ENCODE results near the gene FABP6. TPM values are rescaled to one million over a fixed set of nuclear protein-coding genes. Genes with fewer than 3 reads are reported as not detected.

The FABP6 gene
- total RNA-seq, 1 experiment from 2014 or later, result not detected

DNA sequence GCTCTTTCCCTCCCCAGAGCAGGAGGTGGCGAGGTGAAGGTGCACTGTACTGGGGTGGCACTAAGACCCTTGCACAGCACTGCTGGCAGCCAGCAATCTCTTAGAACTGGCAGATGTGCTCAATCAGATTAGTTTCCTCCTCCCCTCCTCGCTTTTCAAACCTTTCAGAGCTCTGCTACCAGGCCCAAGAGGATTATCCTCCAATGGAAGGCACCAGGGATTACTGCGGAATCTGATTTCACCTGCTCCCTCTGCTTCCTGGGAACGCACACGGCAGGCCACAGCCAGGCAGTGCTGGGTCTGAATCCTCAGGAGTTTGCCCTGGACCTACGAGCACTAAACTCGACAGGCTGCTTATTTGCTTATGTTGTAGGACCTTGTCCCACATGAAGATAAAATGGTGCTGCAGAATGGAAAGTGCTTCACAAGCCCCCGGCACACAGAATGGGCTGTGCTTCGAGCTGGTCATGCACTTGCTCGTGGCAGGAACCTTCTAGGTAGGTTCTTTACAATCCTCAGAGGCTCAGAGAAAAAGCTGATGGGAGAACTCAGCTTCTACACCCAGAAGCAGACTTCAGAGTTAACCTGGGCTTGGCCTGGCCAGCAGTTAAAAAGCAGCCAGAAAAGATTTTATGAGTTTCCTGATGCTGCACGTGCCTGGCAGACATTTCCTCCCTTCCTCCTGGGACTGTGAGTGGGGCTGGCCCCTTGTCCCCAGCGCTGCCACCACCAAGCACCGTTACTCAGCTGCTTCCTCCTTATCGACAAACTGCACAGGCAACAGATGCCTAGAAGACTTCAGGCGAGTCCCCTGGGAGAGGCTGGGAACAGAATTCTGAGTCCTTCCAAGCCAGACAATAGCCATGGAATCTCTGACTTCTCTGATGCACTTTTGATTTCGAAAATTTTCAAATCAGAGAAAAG lies 33.1 kb downstream of the FABP6 start:
- peaks cover 50% of the 10 kb centered on the region for H3K4me1 ChIP-seq
- DNase-seq, result peak; percentile 34 to 60
- POLR2A ChIA-PET, result interaction anchor here (0.5 to 2.2 kb wide), 3 partner anchors 25 to 50 kb away, joined by 3 to 7 read pairs (median 6); no protein-coding TSS in a partner anchor
- intact Hi-C loops (cut with micrococcal nuclease; ENCODE audit: unreplicated experiment), result loop anchor here (10.0 kb wide), 1 partner anchor 238 kb away; no protein-coding TSS in a partner anchor
- no peaks in the 10 kb centered on the region for H3K36me3 ChIP-seq (ENCODE audit: control insufficient read depth, insufficient read depth, low read length)
- BruUV-seq (replicated peaks), result no TSS peak
- Mint-ChIP-seq H3K36me3 (ENCODE audit: insufficient read depth, unreplicated experiment) (peaks cover 12% of the 10 kb centered on the region), H3K4me3 (ENCODE audit: unreplicated experiment) (peak overlapping the region; percentile 73), H3K9me3 (ENCODE audit: unreplicated experiment) (no peaks in the 10 kb centered on the region), H3K27me3 (ENCODE audit: insufficient read depth, unreplicated experiment) (no peaks in the 10 kb centered on the region), H3K27ac (ENCODE audit: unreplicated experiment) (peak overlapping the region; percentile 100), H3K4me1 (ENCODE audit: low read depth, unreplicated experiment) (peaks cover 57% of the 10 kb centered on the region)
- no peak overlapping the region for H3K4me3 ChIP-seq (ENCODE audit: low read depth, low read length)
- no peaks in the 10 kb centered on the region for H3K27me3 ChIP-seq (replicated peaks; ENCODE audit: control insufficient read depth, insufficient read depth, low read length)
- CTCF ChIA-PET, result interaction anchor here (0.6 kb wide), 1 partner anchor 44 kb away, joined by 4 read pairs; no protein-coding TSS in a partner anchor
- no peaks in the 10 kb centered on the region for H3K9me3 ChIP-seq
- TF ChIP-seq, protein P1, sequence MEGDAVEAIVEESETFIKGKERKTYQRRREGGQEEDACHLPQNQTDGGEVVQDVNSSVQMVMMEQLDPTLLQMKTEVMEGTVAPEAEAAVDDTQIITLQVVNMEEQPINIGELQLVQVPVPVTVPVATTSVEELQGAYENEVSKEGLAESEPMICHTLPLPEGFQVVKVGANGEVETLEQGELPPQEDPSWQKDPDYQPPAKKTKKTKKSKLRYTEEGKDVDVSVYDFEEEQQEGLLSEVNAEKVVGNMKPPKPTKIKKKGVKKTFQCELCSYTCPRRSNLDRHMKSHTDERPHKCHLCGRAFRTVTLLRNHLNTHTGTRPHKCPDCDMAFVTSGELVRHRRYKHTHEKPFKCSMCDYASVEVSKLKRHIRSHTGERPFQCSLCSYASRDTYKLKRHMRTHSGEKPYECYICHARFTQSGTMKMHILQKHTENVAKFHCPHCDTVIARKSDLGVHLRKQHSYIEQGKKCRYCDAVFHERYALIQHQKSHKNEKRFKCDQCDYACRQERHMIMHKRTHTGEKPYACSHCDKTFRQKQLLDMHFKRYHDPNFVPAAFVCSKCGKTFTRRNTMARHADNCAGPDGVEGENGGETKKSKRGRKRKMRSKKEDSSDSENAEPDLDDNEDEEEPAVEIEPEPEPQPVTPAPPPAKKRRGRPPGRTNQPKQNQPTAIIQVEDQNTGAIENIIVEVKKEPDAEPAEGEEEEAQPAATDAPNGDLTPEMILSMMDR (IDR thresholded peaks at IDR 0.05; ENCODE audit: insufficient read depth in 1 of 2, low read depth in 1 of 2, low read length in 1 of 2, severe bottlenecking in 1 of 2, unreplicated experiment in 1 of 2), result no peak

- Mint-ChIP-seq H3K27me3 (ENCODE audit: insufficient read depth, unreplicated experiment) (no peaks in the 10 kb centered on the region), H3K27ac (ENCODE audit: unreplicated experiment) (peak overlapping the region; percentile 100), H3K4me3 (ENCODE audit: unreplicated experiment) (no peak overlapping the region), H3K4me1 (ENCODE audit: low read depth, unreplicated experiment) (peaks cover 52% of the 10 kb centered on the region), H3K9me3 (ENCODE audit: unreplicated experiment) (no peaks in the 10 kb centered on the region), H3K36me3 (ENCODE audit: insufficient read depth, unreplicated experiment) (peaks cover 12% of the 10 kb centered on the region)
- Histone ChIP-seq H3K4me1 (peaks cover 50% of the 10 kb centered on the region), H3K4me3 (ENCODE audit: low read depth, low read length) (no peak overlapping the region), H3K9me3 (no peaks in the 10 kb centered on the region), H3K36me3 (ENCODE audit: control insufficient read depth, insufficient read depth, low read length) (no peaks in the 10 kb centered on the region), H3K27me3 (replicated peaks; ENCODE audit: control insufficient read depth, insufficient read depth, low read length) (no peaks in the 10 kb centered on the region)
- ChIA-PET CTCF (interaction anchor here (0.7 kb wide), 1 partner anchor 20 kb away, joined by 4 read pairs; no protein-coding TSS in a partner anchor), POLR2A (no interaction called here)
- intact Hi-C loops (cut with micrococcal nuclease; ENCODE audit: unreplicated experiment), result loop anchor here (10.0 kb wide), 1 partner anchor 239 kb away; no protein-coding TSS in a partner anchor
- no TSS peak for BruUV-seq (replicated peaks)
- TF ChIP-seq, protein P1 (IDR thresholded peaks at IDR 0.05; ENCODE audit: insufficient read depth in 1 of 2, low read depth in 1 of 2, low read length in 1 of 2, severe bottlenecking in 1 of 2, unreplicated experiment in 1 of 2), result no peak
- no peak for DNase-seq
Measured at GRCh38 chr5:160263326-160263855, 34.1 kb downstream of the FABP6 start.

GRCh38 chr5:160266044-160266443 lies 36.7 kb downstream of the FABP6 start:
- Histone ChIP-seq H3K36me3 (ENCODE audit: control insufficient read depth, insufficient read depth, low read length) (peaks cover 2% of the 10 kb centered on the region; the same call in 1 of the 2 replicates), H3K4me3 (ENCODE audit: low read depth, low read length) (no peak overlapping the region), H3K4me1 (peaks cover 31% of the 10 kb centered on the region), H3K9me3 (no peaks in the 10 kb centered on the region), H3K27me3 (replicated peaks; ENCODE audit: control insufficient read depth, insufficient read depth, low read length) (no peaks in the 10 kb centered on the region)
- TF ChIP-seq, protein P1 (IDR thresholded peaks at IDR 0.05; ENCODE audit: insufficient read depth in 1 of 2, low read depth in 1 of 2, low read length in 1 of 2, severe bottlenecking in 1 of 2, unreplicated experiment in 1 of 2), result no peak
- intact Hi-C loops (cut with micrococcal nuclease; ENCODE audit: unreplicated experiment), result loop anchor here (10.0 kb wide), 1 partner anchor 241 kb away; no protein-coding TSS in a partner anchor
- ChIA-PET CTCF (no interaction called here), POLR2A (no interaction called here)
- DNase-seq, result no peak
- BruUV-seq (replicated peaks), result no TSS peak
- Mint-ChIP-seq H3K4me1 (ENCODE audit: low read depth, unreplicated experiment) (peaks cover 38% of the 10 kb centered on the region), H3K27ac (ENCODE audit: unreplicated experiment) (no peak overlapping the region), H3K36me3 (ENCODE audit: insufficient read depth, unreplicated experiment) (peaks cover 7% of the 10 kb centered on the region), H3K9me3 (ENCODE audit: unreplicated experiment) (no peaks in the 10 kb centered on the region), H3K4me3 (ENCODE audit: unreplicated experiment) (no peak overlapping the region), H3K27me3 (ENCODE audit: insufficient read depth, unreplicated experiment) (no peaks in the 10 kb centered on the region)
